Aorta (tissue), 5 donors: ENCODE data around the gene MAPRE2. TPM values are rescaled to one million over a fixed set of nuclear protein-coding genes. Genes with fewer than 3 reads are reported as not detected.
"Not testable (repeated sequence)": the region's sequence is repeated elsewhere in the genome, so short reads cannot be mapped to it uniquely, and the experiment has no call there.

Experiments used
- ATAC-seq: fragments of 200-7000 bp; cut with Tn5 transposase; one replicate; pipeline ENCODE4 v1.9.1; 2022; ENCODE audit warnings: moderate library complexity; ENCODE audit not compliant: low FRiP score
- DNase-seq, 2 donors: peaks; one replicate each; pipeline ENCODE4 v3.0.0-alpha.2; 2020
- H3K27ac ChIP-seq, 2 donors: one replicate each; pipeline ENCODE4 v1.5.1; 2013; ENCODE audit warnings: low read length in 2 of 2, mild to moderate bottlenecking in 2 of 2, moderate library complexity in 2 of 2, control low read depth in 1 of 2, inconsistent platforms in 1 of 2, low read depth in 1 of 2
- H3K27me3 ChIP-seq, 2 donors: one replicate each; pipeline ENCODE4 v1.6.1; 2013; ENCODE audit warnings: control low read depth in 1 of 2, low read length in 1 of 2, mild to moderate bottlenecking in 1 of 2, moderate library complexity in 1 of 2; ENCODE audit not compliant: insufficient read depth in 2 of 2, control insufficient read depth in 1 of 2
- H3K36me3 ChIP-seq, 2 donors: one replicate each; pipeline ENCODE4 v1.6.1; 2013; ENCODE audit warnings: control low read depth in 1 of 2, low read length in 1 of 2, mild to moderate bottlenecking in 1 of 2; ENCODE audit not compliant: insufficient read depth in 2 of 2, control insufficient read depth in 1 of 2
- H3K4me1 ChIP-seq, 2 donors: one replicate each; pipeline ENCODE4 v1.6.1; 2013; ENCODE audit warnings: low read length in 2 of 2, control low read depth in 1 of 2, mild to moderate bottlenecking in 1 of 2, moderate library complexity in 1 of 2; ENCODE audit not compliant: insufficient read depth in 2 of 2, control insufficient read depth in 1 of 2
- H3K4me3 ChIP-seq, 2 donors: one replicate each; pipeline ENCODE4 v1.5.1; 2013; ENCODE audit warnings: low read length in 2 of 2, control low read depth in 1 of 2, mild to moderate bottlenecking in 1 of 2
- H3K9me3 ChIP-seq: one replicate; pipeline ENCODE4 v1.6.1; 2013; ENCODE audit warnings: mild to moderate bottlenecking, low read length; ENCODE audit not compliant: control insufficient read depth
- WGBS, 2 donors: extraction: QIAGEN DNeasy Blood & Tissue Kit; methylation state at CpG; one replicate each; pipeline ENCODE4 v1.1.7; 2013; 5-methylcytosine and 5-hydroxymethylcytosine counted together
- intact Hi-C, 2 donors: fragments of 100-400 bp; cut with DNase I; formaldehyde crosslinking; loops; one replicate each; pipeline versions ENCODE4 v1.14.2 to v1.15.0; 2022
- polyA plus RNA-seq, 2 donors: library from polyadenylated mRNA; stranded (reverse); fragments of 200-250 nt; gene quantifications; one replicate each; pipeline ENCODE4 v1.2.3, GENCODE V29; 2013
- total RNA-seq, 2 donors: library from RNA; stranded (reverse); fragmentation: NEBNext Ultra II Directional; extraction: Animal tissue kit (Norgen Biotek cat#: 25700); gene quantifications; one replicate each; pipeline ENCODE4 v1.2.1, GENCODE V29; 2021
- donor health status: healthy with polysubstance abuse.
- donor health status: Bipolar disorder and iron deficiency.
- donor health status: DM: no; HTN: no; CAD: no.
- donor health status: DM: no; HTN: no; CAD: no.
- donor health status: DM: yes; HTN: yes; CAD: no.

The MAPRE2 gene
- total and polyA plus RNA-seq, 4 donors = 22.5 to 71.9 (median 44.6) TPM

DNA sequence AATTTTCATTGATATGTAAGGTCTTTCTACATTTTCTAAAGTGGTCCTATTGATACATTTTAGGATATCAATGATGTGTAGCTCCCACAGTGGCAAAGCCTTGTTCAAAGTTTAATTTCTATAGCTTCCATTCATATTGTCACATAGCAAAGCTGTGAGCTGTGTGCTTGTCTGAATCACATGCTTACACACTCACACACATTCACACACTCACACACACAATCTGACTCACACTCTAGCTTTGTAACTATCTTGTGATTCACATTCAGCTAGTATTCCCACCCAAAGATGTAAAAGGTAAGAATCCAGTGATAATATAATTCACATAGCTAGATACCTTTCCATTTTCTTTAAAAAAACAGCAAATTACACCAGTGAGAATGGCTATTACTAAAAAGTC, 58.7 kb downstream of the MAPRE2 start:
- Histone ChIP-seq H3K9me3 (no peaks in the 10 kb centered on the region), H3K36me3 (no peaks in the 10 kb centered on the region), H3K27me3 (no peaks in the 10 kb centered on the region), H3K4me1 (peaks cover 2% of the 10 kb centered on the region in 2 donors), H3K4me3 (no peak overlapping the region), H3K27ac (no peak overlapping the region)
- intact Hi-C loops = no loop called here
- ATAC-seq (no peak), DNase-seq (no peak)

- intact Hi-C loops = no loop called here
- ATAC-seq (no peak), DNase-seq (no peak)
- Histone ChIP-seq H3K4me3 (no peak overlapping the region), H3K27ac (no peak overlapping the region), H3K4me1 (peaks cover 2% of the 10 kb centered on the region in 2 donors), H3K9me3 (no peaks in the 10 kb centered on the region), H3K27me3 (no peaks in the 10 kb centered on the region), H3K36me3 (no peaks in the 10 kb centered on the region)
- WGBS, 2 donors = 86 to 90% methylated on average over 5 of the region's 5 CpGs
Observed at GRCh38 chr18:35104391-35105051, 63.3 kb downstream of the MAPRE2 start.

- no peaks in the 10 kb centered on the region for H3K36me3 ChIP-seq
- intact Hi-C loops = no loop called here
- H3K4me1 ChIP-seq = peaks cover 2% of the 10 kb centered on the region in 2 donors
- no peaks in the 10 kb centered on the region for H3K27me3 ChIP-seq
- no peak overlapping the region for H3K27ac ChIP-seq
- ATAC-seq (no peak), DNase-seq (no peak)
- WGBS, 2 donors = 76 to 82% methylated on average over 4 of the region's 4 CpGs
- H3K9me3 ChIP-seq = no peaks in the 10 kb centered on the region
- no peak overlapping the region for H3K4me3 ChIP-seq
Observed at GRCh38 chr18:35106013-35106844, 65.0 kb downstream of the MAPRE2 start.

DNA sequence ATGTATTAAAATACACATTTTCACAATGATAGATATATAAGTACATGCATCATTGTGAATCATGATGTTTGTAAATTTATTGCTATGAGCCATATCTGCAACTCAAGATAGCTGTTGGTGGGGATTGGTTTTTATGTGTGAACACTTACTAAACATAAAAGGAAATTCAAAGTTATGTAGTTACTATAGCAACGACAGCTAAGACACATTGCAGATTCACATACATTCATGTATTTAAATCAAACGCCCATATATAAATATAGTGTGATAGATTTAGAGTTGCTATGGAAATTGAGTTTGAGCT, 65.6 kb downstream of the MAPRE2 start:
- DNase-seq (no peak), ATAC-seq (no peak)
- intact Hi-C loops = no loop called here
- Histone ChIP-seq H3K4me3 (no peak overlapping the region), H3K4me1 (peaks cover 2% of the 10 kb centered on the region in 2 donors), H3K27ac (no peak overlapping the region), H3K36me3 (no peaks in the 10 kb centered on the region), H3K9me3 (no peaks in the 10 kb centered on the region), H3K27me3 (no peaks in the 10 kb centered on the region)
- 44 to 49% methylated on average over 2 of the region's 2 CpGs for WGBS, 2 donors

DNA sequence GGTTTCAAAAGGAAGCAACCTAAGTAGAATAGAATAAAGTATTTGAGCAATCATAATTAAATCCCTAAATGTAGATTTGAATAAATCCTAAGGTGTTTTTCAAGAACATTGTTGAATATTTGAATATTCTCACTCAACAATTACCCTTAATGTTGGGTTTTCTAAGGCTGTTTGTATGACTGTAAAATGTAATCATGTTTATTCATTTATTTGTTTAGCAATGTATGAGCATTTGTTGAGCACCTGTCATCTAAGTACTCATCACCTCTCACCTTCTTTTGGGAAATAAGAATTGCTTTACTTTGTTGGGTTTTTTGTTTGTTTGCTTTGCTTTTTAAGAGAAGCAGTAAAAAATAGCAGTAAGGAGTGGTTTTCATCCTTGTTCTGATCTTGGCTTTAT, 66.0 kb downstream of the MAPRE2 start:
- DNase-seq (no peak), ATAC-seq (no peak)
- H3K4me1 ChIP-seq = peaks cover 2% of the 10 kb centered on the region in 2 donors
- H3K27me3 ChIP-seq = no peaks in the 10 kb centered on the region
- intact Hi-C loops = no loop called here
- H3K9me3 ChIP-seq = no peaks in the 10 kb centered on the region
- H3K36me3 ChIP-seq = no peaks in the 10 kb centered on the region
- no peak overlapping the region for H3K27ac ChIP-seq
- H3K4me3 ChIP-seq = no peak overlapping the region

DNA sequence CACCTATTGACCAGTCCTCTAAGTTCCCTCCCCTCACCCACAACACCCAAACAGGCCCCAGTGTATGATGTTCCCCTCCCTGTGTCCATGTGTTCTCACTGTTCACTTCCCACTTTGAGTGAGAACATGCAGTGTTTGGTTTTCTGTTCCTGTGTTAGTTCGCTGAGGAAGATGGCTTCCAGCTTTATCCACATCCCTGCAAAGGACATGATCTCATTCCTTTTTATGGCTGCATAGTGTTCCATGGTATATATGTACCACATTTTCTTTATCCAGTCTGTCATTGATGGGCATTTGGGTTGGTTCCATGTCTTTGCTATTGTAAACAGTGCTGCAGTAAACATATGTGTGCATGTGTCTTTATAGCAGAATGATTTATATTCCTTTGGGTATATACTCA, 66.9 kb downstream of the MAPRE2 start:
- intact Hi-C loops, H3K36me3 ChIP-seq, ATAC-seq, H3K9me3 ChIP-seq, DNase-seq, H3K4me1 ChIP-seq, H3K27ac ChIP-seq, H3K4me3 ChIP-seq, H3K27me3 ChIP-seq: not testable (repeated sequence)
- WGBS, 2 donors = 99 to 100% methylated on average over 1 of the region's 1 CpG

GRCh38 chr18:35110059-35110458, 68.8 kb downstream of the MAPRE2 start:
- no peak for ATAC-seq
- WGBS, 2 donors = 83 to 86% methylated on average over 3 of the region's 3 CpGs
- intact Hi-C loops = loop anchor here in 1 of 2 donors (10.0 kb wide), 1 partner anchor 45 kb away; no protein-coding TSS in a partner anchor
- Histone ChIP-seq H3K27ac (no peak overlapping the region), H3K9me3 (no peaks in the 10 kb centered on the region), H3K36me3 (no peaks in the 10 kb centered on the region), H3K27me3 (no peaks in the 10 kb centered on the region), H3K4me3 (no peak overlapping the region), H3K4me1 (no peaks in the 10 kb centered on the region)
- no peak for DNase-seq

DNA sequence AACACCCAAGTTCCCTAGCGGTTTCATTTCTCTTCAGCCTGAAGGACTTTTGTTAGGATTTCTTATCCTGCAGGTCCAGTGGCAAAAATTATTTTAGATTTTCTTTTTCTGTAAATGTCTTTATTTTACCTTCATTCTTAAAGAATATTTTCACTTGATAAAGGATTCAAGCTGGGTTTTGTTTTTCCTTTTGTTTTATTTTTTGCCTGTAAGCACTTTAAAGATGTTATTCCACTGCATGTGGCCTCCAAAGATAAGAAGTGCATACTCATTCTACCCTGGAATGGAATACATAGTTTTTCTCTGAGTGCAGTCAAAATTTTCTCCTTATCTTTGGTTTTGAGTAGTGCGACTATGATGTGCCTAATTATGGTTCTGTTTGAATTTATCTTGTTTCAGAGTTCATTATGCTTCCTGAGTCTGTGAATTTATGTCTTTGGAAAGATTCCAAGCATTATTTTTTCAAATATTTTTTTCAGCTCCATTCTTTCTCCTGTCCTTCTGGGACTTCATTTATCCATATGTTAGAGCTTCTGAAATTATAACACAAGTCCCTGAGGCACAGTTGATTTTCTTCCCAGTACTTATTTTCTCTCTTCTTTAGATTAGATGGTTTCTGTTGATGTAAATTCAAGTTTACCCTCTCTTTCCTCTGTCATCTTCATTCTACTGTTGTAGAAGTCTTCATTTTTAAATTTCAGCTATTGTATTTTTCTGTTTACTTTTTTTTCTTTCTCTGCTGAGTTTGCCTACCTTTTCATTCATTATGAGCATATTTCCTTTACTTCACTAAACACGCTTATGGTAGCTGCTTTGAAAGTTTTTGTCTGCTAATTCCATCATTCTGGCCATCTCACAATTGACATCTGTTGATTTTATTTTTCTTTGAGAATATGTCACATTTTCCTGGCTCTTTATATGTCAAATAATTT, 69.6 kb downstream of the MAPRE2 start:
- no peaks in the 10 kb centered on the region for H3K9me3 ChIP-seq
- intact Hi-C loops = loop anchor here in 1 of 2 donors (10.0 kb wide), 1 partner anchor 46 kb away; no protein-coding TSS in a partner anchor
- WGBS, 2 donors = 65 to 68% methylated on average over 3 of the region's 3 CpGs
- H3K4me3 ChIP-seq = no peak overlapping the region
- ATAC-seq (no peak), DNase-seq (no peak)
- H3K27ac ChIP-seq = no peak overlapping the region
- H3K4me1 ChIP-seq = no peaks in the 10 kb centered on the region
- H3K27me3 ChIP-seq = no peaks in the 10 kb centered on the region
- H3K36me3 ChIP-seq = no peaks in the 10 kb centered on the region
